ENCODE measurements around the gene MCM3.

MCM3 gene

DNA sequence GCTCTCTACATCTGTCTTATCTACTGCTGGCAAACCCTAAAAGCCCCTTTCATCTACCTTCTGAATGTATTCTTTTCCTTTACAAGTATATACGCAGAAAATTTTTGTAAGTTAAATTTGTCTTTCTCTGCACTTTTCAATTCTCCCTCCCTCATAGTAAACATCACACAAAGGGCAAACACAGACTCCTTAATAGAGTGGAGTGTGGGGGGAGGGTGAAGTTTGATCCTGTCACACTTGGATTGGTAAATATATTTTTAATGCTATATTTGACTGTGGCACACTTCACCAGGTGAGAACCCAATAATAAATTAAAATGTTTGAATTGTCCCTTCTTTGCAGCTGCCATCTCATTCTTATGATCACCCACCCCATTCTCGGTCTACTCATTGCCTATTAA lies 44.2 kb upstream of the MCM3 start:
- Histone ChIP-seq H3K27ac (replicated peaks) (no peak overlapping the region), H3K4me3 (replicated peaks; ENCODE audit: insufficient read depth, low read length) (no peak overlapping the region), H3K27me3 (ENCODE audit: insufficient read depth, poor library complexity, severe bottlenecking) (no peaks in the 10 kb centered on the region)
- TF ChIP-seq, protein P1, sequence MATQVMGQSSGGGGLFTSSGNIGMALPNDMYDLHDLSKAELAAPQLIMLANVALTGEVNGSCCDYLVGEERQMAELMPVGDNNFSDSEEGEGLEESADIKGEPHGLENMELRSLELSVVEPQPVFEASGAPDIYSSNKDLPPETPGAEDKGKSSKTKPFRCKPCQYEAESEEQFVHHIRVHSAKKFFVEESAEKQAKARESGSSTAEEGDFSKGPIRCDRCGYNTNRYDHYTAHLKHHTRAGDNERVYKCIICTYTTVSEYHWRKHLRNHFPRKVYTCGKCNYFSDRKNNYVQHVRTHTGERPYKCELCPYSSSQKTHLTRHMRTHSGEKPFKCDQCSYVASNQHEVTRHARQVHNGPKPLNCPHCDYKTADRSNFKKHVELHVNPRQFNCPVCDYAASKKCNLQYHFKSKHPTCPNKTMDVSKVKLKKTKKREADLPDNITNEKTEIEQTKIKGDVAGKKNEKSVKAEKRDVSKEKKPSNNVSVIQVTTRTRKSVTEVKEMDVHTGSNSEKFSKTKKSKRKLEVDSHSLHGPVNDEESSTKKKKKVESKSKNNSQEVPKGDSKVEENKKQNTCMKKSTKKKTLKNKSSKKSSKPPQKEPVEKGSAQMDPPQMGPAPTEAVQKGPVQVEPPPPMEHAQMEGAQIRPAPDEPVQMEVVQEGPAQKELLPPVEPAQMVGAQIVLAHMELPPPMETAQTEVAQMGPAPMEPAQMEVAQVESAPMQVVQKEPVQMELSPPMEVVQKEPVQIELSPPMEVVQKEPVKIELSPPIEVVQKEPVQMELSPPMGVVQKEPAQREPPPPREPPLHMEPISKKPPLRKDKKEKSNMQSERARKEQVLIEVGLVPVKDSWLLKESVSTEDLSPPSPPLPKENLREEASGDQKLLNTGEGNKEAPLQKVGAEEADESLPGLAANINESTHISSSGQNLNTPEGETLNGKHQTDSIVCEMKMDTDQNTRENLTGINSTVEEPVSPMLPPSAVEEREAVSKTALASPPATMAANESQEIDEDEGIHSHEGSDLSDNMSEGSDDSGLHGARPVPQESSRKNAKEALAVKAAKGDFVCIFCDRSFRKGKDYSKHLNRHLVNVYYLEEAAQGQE (IDR thresholded peaks at IDR 0.05; ENCODE audit: insufficient replicate concordance, low read depth): no peak
- TF ChIP-seq GABPA (IDR thresholded peaks at IDR 0.05; ENCODE audit: low read depth) (no peak), POLR2AphosphoS5 (IDR thresholded peaks at IDR 0.05; ENCODE audit: low read depth) (no peak)
- no peak for DNase-seq (ENCODE audit: low read depth in 1 of 2, low spot score in 1 of 2)

DNA sequence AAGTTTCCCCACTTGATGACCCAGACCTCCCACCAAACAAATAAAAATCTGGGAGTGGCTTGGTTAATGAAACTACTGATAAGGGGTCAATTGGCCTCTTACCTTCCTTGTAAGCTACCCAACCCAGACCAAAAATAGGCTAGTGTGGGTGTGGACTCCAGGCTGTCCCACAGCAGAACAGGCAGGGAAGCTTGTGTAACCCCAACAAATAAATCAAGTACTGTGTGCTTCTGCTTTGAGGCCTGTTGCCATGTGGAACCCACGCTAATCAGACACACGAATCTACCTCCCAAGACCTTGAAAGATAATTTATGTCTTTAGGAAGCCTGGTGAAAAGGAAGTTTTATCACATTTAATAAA lies 43.7 kb upstream of the MCM3 start:
- Histone ChIP-seq H3K4me3 (replicated peaks; ENCODE audit: insufficient read depth, low read length) (no peak overlapping the region), H3K27ac (replicated peaks) (no peak overlapping the region), H3K27me3 (ENCODE audit: insufficient read depth, poor library complexity, severe bottlenecking) (no peaks in the 10 kb centered on the region)
- TF ChIP-seq, protein P2, sequence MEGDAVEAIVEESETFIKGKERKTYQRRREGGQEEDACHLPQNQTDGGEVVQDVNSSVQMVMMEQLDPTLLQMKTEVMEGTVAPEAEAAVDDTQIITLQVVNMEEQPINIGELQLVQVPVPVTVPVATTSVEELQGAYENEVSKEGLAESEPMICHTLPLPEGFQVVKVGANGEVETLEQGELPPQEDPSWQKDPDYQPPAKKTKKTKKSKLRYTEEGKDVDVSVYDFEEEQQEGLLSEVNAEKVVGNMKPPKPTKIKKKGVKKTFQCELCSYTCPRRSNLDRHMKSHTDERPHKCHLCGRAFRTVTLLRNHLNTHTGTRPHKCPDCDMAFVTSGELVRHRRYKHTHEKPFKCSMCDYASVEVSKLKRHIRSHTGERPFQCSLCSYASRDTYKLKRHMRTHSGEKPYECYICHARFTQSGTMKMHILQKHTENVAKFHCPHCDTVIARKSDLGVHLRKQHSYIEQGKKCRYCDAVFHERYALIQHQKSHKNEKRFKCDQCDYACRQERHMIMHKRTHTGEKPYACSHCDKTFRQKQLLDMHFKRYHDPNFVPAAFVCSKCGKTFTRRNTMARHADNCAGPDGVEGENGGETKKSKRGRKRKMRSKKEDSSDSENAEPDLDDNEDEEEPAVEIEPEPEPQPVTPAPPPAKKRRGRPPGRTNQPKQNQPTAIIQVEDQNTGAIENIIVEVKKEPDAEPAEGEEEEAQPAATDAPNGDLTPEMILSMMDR (IDR thresholded peaks at IDR 0.05; ENCODE audit: insufficient read depth, low read length): no peak
- TF ChIP-seq GABPA (IDR thresholded peaks at IDR 0.05; ENCODE audit: low read depth) (no peak), SPI1 (IDR thresholded peaks at IDR 0.05; ENCODE audit: borderline replicate concordance, low read depth) (no peak), POLR2AphosphoS5 (IDR thresholded peaks at IDR 0.05; ENCODE audit: low read depth) (no peak)
- TF ChIP-seq, protein P1 (IDR thresholded peaks at IDR 0.05; ENCODE audit: insufficient replicate concordance, low read depth): no peak
- DNase-seq (ENCODE audit: low read depth in 1 of 2, low spot score in 1 of 2): no peak

DNA sequence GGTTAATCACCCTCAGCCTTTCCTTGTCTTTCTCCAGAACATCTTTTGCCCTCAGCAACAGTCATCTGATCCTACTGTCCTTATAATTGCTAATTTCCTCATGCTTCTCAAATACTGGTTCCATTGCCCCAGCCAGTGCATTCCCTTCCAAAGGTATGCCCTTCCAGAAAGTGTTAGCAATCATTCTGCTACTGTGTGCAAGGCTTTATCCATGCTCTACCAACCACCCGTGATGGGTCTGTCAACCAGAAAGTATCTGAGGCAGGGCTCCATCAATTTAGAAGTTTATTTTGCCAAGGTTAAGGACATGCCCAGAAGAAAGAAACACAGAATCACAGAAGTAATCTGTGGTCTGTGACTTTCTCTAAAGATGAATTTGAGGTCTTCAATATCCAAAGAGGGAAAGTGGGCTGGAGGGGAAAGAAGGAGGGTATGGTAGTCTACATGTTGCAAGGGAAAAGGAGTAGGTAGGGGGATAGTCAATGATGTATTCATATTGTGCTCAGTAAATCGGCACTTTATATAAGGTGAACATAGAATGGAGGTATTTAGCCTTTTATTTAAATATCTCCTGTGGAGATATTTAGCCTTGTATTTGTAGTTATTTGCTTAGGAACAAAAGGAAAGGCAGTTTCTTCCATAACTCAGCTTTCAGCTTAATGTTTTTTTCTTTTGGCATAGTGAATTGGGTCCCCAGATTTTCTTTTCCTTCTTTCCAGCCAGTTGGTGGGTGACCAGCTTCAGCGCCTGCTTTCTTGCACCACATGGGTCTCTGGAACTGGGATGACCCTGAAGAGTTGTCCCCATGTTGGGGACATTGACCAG lies 42.2 kb upstream of the MCM3 start:
- DNase-seq (ENCODE audit: low read depth in 1 of 2, low spot score in 1 of 2): no peak
- TF ChIP-seq, protein P1 (IDR thresholded peaks at IDR 0.05; ENCODE audit: insufficient replicate concordance, low read depth): no peak
- TF ChIP-seq SPI1 (IDR thresholded peaks at IDR 0.05; ENCODE audit: borderline replicate concordance, low read depth) (no peak), GABPA (IDR thresholded peaks at IDR 0.05; ENCODE audit: low read depth) (no peak), POLR2AphosphoS5 (IDR thresholded peaks at IDR 0.05; ENCODE audit: low read depth) (no peak)
- TF ChIP-seq, protein P2 (IDR thresholded peaks at IDR 0.05; ENCODE audit: insufficient read depth, low read length): no peak
- Histone ChIP-seq H3K27me3 (ENCODE audit: insufficient read depth, poor library complexity, severe bottlenecking) (no peaks in the 10 kb centered on the region), H3K4me3 (replicated peaks; ENCODE audit: insufficient read depth, low read length) (no peak overlapping the region), H3K27ac (replicated peaks) (no peak overlapping the region)

Measured in HL-60 (cell line).